A549 treated with CpdA at 1 μM for 4 hours (cell line): ENCODE data around the gene TRIM63. TPM values are rescaled to one million over a fixed set of nuclear protein-coding genes. Genes with fewer than 3 reads are reported as not detected.

Experiments
- total RNA-seq: library from RNA; stranded (reverse); fragments of 200-300 nt; extraction: Qiagen RNA extraction; gene quantifications from 5 replicates; pipeline ENCODE4 v1.2.3, GENCODE V29; 2022; ENCODE audit warnings: low read depth

The TRIM63 gene
- total RNA-seq: 0.03 TPM in 1 of 5 replicates, not detected in the others

DNA sequence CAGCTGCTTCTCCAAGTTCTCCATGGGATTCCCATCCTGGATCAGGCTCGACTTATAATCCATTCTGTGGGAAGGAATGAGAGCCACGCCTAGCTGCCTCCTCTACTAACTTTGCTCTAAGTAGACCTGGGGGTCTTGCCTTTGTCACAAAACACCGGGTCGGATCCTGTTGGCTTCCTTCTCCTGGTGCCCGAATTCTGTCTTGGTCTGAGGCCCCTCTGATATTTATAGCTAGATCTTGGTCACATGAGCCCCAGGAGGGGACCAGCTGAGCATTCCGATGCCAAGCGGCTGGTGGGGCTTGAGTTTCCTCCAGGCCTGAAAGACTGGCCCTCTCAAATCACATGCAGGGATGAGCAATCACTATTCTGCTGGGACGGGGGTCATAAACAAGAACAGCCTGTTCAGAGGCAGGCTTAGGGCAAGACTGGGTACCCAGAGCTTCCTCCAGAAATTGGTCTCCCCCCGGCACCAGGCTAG, at the start of gene TRIM63:
Gene TRIM63 (minus strand): TSS at position 199 of the 480 bp plus-strand sequence. CDS start 136 bp downstream, at position 63.

DNA sequence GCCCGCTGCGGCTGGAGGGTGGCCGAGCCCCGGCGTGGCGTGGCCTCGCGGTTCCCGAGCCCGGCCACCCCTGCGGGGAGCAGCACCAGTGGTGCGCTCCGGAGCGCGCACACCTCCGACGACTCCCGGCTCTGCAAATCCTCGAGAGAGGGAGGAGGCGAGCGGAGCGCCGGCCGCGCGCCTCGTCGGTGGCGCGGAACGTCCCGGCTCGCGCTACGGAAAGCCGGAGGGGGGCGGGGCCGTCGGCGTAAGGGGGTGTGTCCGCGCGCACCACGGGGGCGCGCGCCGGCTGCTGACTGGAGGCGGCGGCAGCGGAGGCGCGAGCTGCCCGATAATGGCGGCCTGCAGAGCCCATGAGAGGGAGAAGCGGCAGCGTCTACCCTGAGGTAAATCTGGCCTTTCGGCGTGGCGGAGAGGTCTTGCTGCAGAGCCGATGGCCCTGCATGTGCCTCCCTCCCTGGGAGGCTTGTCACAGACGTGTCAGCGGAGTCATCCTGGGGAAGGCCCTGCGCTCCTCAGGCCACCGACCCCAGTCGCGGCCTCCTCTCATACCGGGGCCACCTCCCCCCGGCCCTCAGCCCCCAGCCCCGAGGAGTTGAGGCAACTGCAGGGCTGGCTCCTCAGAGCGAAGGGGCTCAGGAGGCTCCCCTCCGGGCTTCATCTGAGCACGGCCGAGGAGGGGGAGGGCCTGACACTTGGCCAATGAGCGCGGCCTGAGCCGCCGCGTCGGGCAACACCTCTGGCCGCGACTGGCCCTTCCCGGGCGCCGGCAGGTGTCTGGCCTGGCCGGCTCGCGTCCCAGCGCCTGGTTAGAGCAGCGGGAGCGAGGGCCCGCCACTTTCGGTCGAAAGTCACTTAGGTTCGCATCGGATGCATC, 44.3 kb upstream of the TRIM63 start, which contains the start of gene PDIK1L:
Gene PDIK1L (plus strand): TSS at position 295 of the 877 bp plus-strand sequence. CDS start 2,485 bp downstream, outside the sequence.

DNA sequence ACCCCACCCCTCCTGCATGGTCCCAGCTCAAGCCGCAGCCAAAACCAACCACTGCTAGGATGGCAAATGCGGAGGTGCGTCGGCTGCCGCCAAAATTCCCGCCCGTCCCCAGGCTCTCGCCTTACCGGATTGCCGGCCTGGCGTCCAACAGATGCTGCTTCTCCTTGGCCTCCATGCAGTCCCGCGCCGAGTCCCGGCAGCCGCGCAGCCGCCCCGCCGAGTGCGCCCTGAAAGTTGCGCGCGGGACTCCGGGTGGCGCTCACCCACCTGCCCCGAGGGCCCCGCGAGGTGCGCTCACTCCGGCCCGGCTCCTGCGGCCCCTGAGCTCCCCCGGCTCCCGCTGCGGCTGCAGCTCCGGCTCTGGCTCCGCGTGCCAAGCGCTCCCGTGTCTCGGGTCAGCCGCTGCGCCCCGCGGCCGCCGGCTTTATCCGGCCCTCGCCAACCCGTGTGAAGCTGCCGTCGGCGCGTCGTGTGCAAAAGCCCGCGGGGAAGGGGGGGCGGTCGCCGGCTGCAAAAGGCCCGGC, 21.6 kb downstream of the TRIM63 start, which contains the start of gene SLC30A2:
Gene SLC30A2 (minus strand): TSS at position 397 of the 524 bp plus-strand sequence. CDS start 222 bp downstream, at position 175.

DNA sequence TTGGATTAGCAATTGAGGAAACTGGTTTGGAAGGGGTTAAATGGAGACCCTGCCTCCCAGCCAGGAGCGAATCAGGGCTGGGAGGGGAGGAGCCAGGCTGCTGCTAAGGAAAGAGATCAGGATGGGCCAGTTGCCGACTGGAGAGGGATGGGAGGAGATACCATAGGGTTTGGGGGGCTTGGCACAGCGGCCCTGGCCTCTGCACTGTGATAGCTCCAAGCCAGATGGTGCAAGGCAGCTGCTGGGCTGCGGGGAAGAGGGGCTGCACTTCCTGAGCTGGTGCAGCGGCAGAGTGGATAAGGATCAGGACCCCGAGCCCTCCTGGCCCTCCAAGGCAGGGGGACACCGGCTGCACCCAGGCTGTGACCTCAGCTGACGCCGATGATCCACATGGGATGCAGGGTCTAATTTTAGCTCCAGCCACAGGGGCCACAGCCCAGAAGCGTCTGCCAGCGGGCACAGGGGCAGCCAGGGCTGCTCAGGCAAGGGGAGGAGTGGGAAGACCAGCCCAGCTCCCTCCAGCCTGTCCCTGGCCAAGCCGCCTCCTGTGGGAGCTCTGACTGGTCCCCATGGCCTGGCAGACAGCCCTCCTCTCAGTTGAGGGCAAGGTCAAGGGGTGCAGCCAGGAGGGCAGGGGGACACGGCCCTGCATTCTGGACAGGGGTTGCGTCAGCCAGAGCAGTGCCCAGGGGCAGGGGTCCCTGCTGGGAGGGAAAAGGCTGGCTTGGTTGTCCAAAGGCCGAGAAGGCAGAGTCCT, 45.6 kb downstream of the TRIM63 start, which contains the start of gene EXTL1:
Gene EXTL1 (plus strand): TSS at position 129 of the 757 bp plus-strand sequence. CDS start 872 bp downstream, outside the sequence.

Other genes starting within 250 kb of the TRIM63 start
- 21.7 to 26.1 TPM (median 23.9 TPM) in 5 replicates for gene MTFR1L, start 247.7 kb downstream of the TRIM63 start, total RNA-seq
- 5.4 to 6.2 TPM (median 6.1 TPM) in 5 replicates for gene AUNIP, start 208.2 kb downstream of the TRIM63 start, total RNA-seq
- 2.6 to 4.0 TPM (median 3.3 TPM) in 5 replicates for gene PAQR7, start 191.9 kb downstream of the TRIM63 start, total RNA-seq
- 183 to 215 TPM (median 203 TPM) in 5 replicates for gene STMN1, start 161.2 kb downstream of the TRIM63 start, total RNA-seq
- gene PAFAH2, start 69.6 kb downstream of the TRIM63 start, total RNA-seq: 6.9 to 9.1 TPM (median 7.8 TPM) in 5 replicates
- gene EXTL1, start 45.9 kb downstream of the TRIM63 start, total RNA-seq: not detected in 5 replicates
- 0.03 to 0.17 TPM (median 0.04 TPM) in 4 of 5 replicates, not detected in the other for gene SLC30A2, start 21.5 kb downstream of the TRIM63 start, total RNA-seq
- gene PDIK1L, start 44.2 kb upstream of the TRIM63 start, total RNA-seq: 1.7 to 2.6 TPM (median 1.7 TPM) in 5 replicates
- gene FAM110D, start 91.4 kb upstream of the TRIM63 start, total RNA-seq: 0.01 to 0.06 TPM in 2 of 5 replicates, not detected in the others
- not detected in 5 replicates for gene C1orf232, start 101.3 kb upstream of the TRIM63 start, total RNA-seq
- 48.2 to 75.7 TPM (median 67.5 TPM) in 5 replicates for gene ZNF593, start 102.3 kb upstream of the TRIM63 start, total RNA-seq
- gene ZNF593OS, start 104.2 kb upstream of the TRIM63 start, total RNA-seq: 0.22 to 0.34 TPM (median 0.27 TPM) in 4 of 5 replicates, not detected in the other
- gene CNKSR1, start 109.9 kb upstream of the TRIM63 start, total RNA-seq: 0.21 to 0.45 TPM (median 0.35 TPM) in 4 of 5 replicates, not detected in the other
- gene CATSPER4, start 123.0 kb upstream of the TRIM63 start, total RNA-seq: not detected in 5 replicates
- gene CEP85, start 166.6 kb upstream of the TRIM63 start, total RNA-seq: 12.4 to 14.7 TPM (median 13.9 TPM) in 5 replicates
- gene SH3BGRL3, start 212.5 kb upstream of the TRIM63 start, total RNA-seq: 115 to 171 TPM (median 156 TPM) in 5 replicates
- gene UBXN11, start 239.0 kb upstream of the TRIM63 start, total RNA-seq: 13.0 to 16.9 TPM (median 16.7 TPM) in 5 replicates